NB4 (cell line): Measurements from ENCODE around the gene DCAF6.

Experiments
- CTCF ChIP-seq: IDR thresholded peaks from one replicate; pipeline ENCODE4 v1.5.1; 2012; ENCODE audit warnings: low read depth, low read length
- MYC ChIP-seq: IDR thresholded peaks from 2 replicates; pipeline ENCODE4 v1.6.1; 2011; ENCODE audit warnings: low read depth, low read length
- POLR2A ChIP-seq: IDR thresholded peaks from 2 replicates; pipeline ENCODE4 v1.6.1; 2011; ENCODE audit warnings: mild to moderate bottlenecking; ENCODE audit not compliant: insufficient read length; ENCODE audit errors: extremely low read depth
- TF ChIP-seq, protein P1 (sequence below): IDR thresholded peaks from 2 replicates; pipeline ENCODE4 v1.6.1; 2011; ENCODE audit warnings: low read depth, low read length

DNA sequence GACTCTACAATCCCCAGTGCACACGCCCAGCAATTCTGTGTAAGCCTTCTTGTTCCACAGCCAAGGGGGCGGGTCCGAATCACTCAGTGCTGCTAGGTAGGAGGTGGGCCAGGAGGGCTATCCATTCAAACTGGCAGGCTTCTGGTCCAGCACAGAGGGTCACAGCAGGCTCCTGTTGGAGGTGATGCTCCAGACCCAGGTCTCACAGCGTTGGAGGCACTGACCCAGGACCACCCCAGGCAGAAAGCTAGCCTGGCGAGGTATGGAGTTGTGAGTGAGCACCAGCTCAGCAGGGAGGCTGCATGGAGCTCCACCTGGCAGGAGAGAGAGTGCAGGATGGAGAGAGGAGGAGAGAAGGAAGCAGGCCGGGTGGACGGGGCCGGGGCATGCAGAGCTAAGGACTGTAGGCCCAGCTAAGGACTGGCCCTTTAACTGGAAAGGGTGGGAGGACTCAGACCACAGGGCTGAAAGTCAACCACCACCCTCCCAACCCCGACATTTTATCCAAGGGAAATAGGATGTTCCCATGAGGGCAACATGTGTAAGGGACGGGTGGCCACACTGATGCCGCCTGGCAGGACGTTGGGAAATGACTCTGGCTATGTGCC lies 161.5 kb downstream of the DCAF6 start:
- TF ChIP-seq POLR2A (no peak), CTCF (no peak), MYC (no peak)
- TF ChIP-seq, protein P1, sequence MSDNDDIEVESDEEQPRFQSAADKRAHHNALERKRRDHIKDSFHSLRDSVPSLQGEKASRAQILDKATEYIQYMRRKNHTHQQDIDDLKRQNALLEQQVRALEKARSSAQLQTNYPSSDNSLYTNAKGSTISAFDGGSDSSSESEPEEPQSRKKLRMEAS, result no peak
